Measurements from ENCODE around the gene PLK2.

PLK2 gene

GRCh38 chr5:58450018-58450417, 9.9 kb downstream of the PLK2 start:
- no peak for TF ChIP-seq GATA2 (IDR thresholded peaks at IDR 0.05; ENCODE audit: low read depth, low read length)
- no peak for TF ChIP-seq GATA3 (IDR thresholded peaks at IDR 0.05; ENCODE audit: low read depth, low read length)

- no peak for TF ChIP-seq GATA3 (IDR thresholded peaks at IDR 0.05; ENCODE audit: low read depth, low read length)
- TF ChIP-seq GATA2 (IDR thresholded peaks at IDR 0.05; ENCODE audit: low read depth, low read length): no peak
Observed at GRCh38 chr5:58447226-58447625, 12.7 kb downstream of the PLK2 start.

- TF ChIP-seq GATA2 (IDR thresholded peaks at IDR 0.05; ENCODE audit: low read depth, low read length) (no peak), GATA3 (IDR thresholded peaks at IDR 0.05; ENCODE audit: low read depth, low read length) (no peak)
Observed at GRCh38 chr5:58446024-58446423, 13.9 kb downstream of the PLK2 start.

GRCh38 chr5:58444805-58445204, 15.1 kb downstream of the PLK2 start:
- TF ChIP-seq GATA2 (IDR thresholded peaks at IDR 0.05; ENCODE audit: low read depth, low read length) (no peak), GATA3 (IDR thresholded peaks at IDR 0.05; ENCODE audit: low read depth, low read length) (no peak)

- TF ChIP-seq GATA2 (IDR thresholded peaks at IDR 0.05; ENCODE audit: low read depth, low read length) (no peak), GATA3 (IDR thresholded peaks at IDR 0.05; ENCODE audit: low read depth, low read length) (no peak)
Observed at GRCh38 chr5:58440901-58441460, 18.9 kb downstream of the PLK2 start.

GRCh38 chr5:58439094-58439644, 20.7 kb downstream of the PLK2 start:
- TF ChIP-seq GATA3 (IDR thresholded peaks at IDR 0.05; ENCODE audit: low read depth, low read length) (no peak), GATA2 (IDR thresholded peaks at IDR 0.05; ENCODE audit: low read depth, low read length) (no peak)

- TF ChIP-seq GATA3 (IDR thresholded peaks at IDR 0.05; ENCODE audit: low read depth, low read length) (no peak), GATA2 (IDR thresholded peaks at IDR 0.05; ENCODE audit: low read depth, low read length) (no peak)
Observed at GRCh38 chr5:58437661-58438060, 22.2 kb downstream of the PLK2 start.

- TF ChIP-seq GATA3 (IDR thresholded peaks at IDR 0.05; ENCODE audit: low read depth, low read length) (no peak), GATA2 (IDR thresholded peaks at IDR 0.05; ENCODE audit: low read depth, low read length) (no peak)
Observed at GRCh38 chr5:58431832-58432231, 28.1 kb downstream of the PLK2 start.

- TF ChIP-seq GATA2 (IDR thresholded peaks at IDR 0.05; ENCODE audit: low read depth, low read length) (no peak), GATA3 (IDR thresholded peaks at IDR 0.05; ENCODE audit: low read depth, low read length) (no peak)
Observed at GRCh38 chr5:58412932-58413331, 47.0 kb downstream of the PLK2 start.

GRCh38 chr5:58412081-58412480, 47.8 kb downstream of the PLK2 start:
- TF ChIP-seq GATA2 (IDR thresholded peaks at IDR 0.05; ENCODE audit: low read depth, low read length): no peak
- TF ChIP-seq GATA3 (IDR thresholded peaks at IDR 0.05; ENCODE audit: low read depth, low read length): no peak

- TF ChIP-seq GATA2 (IDR thresholded peaks at IDR 0.05; ENCODE audit: low read depth, low read length): no peak
- no peak for TF ChIP-seq GATA3 (IDR thresholded peaks at IDR 0.05; ENCODE audit: low read depth, low read length)
Observed at GRCh38 chr5:58411372-58411771, 48.5 kb downstream of the PLK2 start.

- TF ChIP-seq GATA2 (IDR thresholded peaks at IDR 0.05; ENCODE audit: low read depth, low read length): no peak
- no peak for TF ChIP-seq GATA3 (IDR thresholded peaks at IDR 0.05; ENCODE audit: low read depth, low read length)
Observed at GRCh38 chr5:58410441-58410840, 49.4 kb downstream of the PLK2 start.

- TF ChIP-seq GATA3 (IDR thresholded peaks at IDR 0.05; ENCODE audit: low read depth, low read length): no peak
- TF ChIP-seq GATA2 (IDR thresholded peaks at IDR 0.05; ENCODE audit: low read depth, low read length): no peak
Observed at GRCh38 chr5:58407042-58407719, 52.7 kb downstream of the PLK2 start.

- TF ChIP-seq GATA2 (IDR thresholded peaks at IDR 0.05; ENCODE audit: low read depth, low read length) (no peak), GATA3 (IDR thresholded peaks at IDR 0.05; ENCODE audit: low read depth, low read length) (no peak)
Observed at GRCh38 chr5:58406394-58406793, 53.5 kb downstream of the PLK2 start.

- no peak for TF ChIP-seq GATA3 (IDR thresholded peaks at IDR 0.05; ENCODE audit: low read depth, low read length)
- TF ChIP-seq GATA2 (IDR thresholded peaks at IDR 0.05; ENCODE audit: low read depth, low read length): no peak
Observed at GRCh38 chr5:58405175-58405574, 54.7 kb downstream of the PLK2 start.
